ENCODE data around the gene KRT75.

GRCh38 chr12:52474212-52474611, 40.0 kb upstream of the KRT75 start:
- no peak for TF ChIP-seq CTCF (IDR thresholded peaks at IDR 0.05)
- no peak for TF ChIP-seq POLR2A (IDR thresholded peaks at IDR 0.05)
- TF ChIP-seq EP300 (IDR thresholded peaks at IDR 0.05): no peak

All from stomach (tissue), 4 donors.